H1 (cell line): ENCODE measurements around the gene PELO. TPM values are rescaled to one million over a fixed set of nuclear protein-coding genes. Genes with fewer than 3 reads are reported as not detected.

Experiments used
- GTF2F1 ChIP-seq: IDR thresholded peaks from 2 replicates; pipeline ENCODE4 v1.6.1; 2012; ENCODE audit warnings: low read depth, low read length, improper control_type of control experiment, borderline replicate concordance
- PHF8 ChIP-seq: fragments of 200-600 bp; sonication (generic); conservative IDR thresholded peaks from 2 replicates; pipeline ENCODE4 v1.7.1; 2012; ENCODE audit warnings: low read depth, mild to moderate bottlenecking, inconsistent platforms, low read length, moderate library complexity
- SUZ12 ChIP-seq: fragments of 200-600 bp; sonication (generic); IDR thresholded peaks from 2 replicates; pipeline ENCODE4 v1.6.1; 2012; ENCODE audit warnings: mild to moderate bottlenecking, inconsistent platforms, low read length, moderate library complexity, mixed read lengths
- polyA plus RNA-seq, 7 experiments: library from polyadenylated mRNA; depleted of rRNA in 3 of 7; stranded (reverse) in 5 of 7; unstranded in 2 of 7; fragments of >200 nt in 5 of 7; fragments of 200-250 nt in 2 of 7; gene quantifications; 1 replicate in 5 of 7; 2 replicates in 1 of 7; 4 replicates in 1 of 7; pipeline versions ENCODE4 v1.2.1 to v1.2.3, GENCODE V29; 2011 to 2013; ENCODE audit warnings: missing spikeins in 2 of 7, mixed read lengths in 2 of 7
- total RNA-seq: library from RNA; stranded (reverse); fragmentation: NEBNext Ultra II Directional; extraction: Animal tissue kit (Norgen Biotek cat#: 25700); gene quantifications from 2 replicates; pipeline ENCODE4 v1.2.1, GENCODE V29; 2021

PELO gene
- total and polyA plus RNA-seq, 2 of the 8 experiments (the other 6 are each of a cell fraction or from before 2014, with no cell fraction given), result 10.8 to 18.5 TPM

- TF ChIP-seq SUZ12 (no peak), PHF8 (no peak; the same call in 1 of the 2 replicates), GTF2F1 (no peak)
- TF ChIP-seq, all 59 proteins: peak for 19
Measured at GRCh38 chr5:52787600-52788504, at the start of gene PELO, which contains the start of gene ITGA1 (continued).
